IPS DF 19.7 (cell line): Measurements from ENCODE around the gene PPP1CB.

Experiments used
- DNase-seq: peaks from one replicate; pipeline ENCODE4 v3.0.0-alpha.2; 2013; ENCODE audit warnings: low read depth, low spot score

The PPP1CB gene

GRCh38 chr2:28745225-28745624 lies 6.4 kb upstream of the PPP1CB start:
- DNase-seq = no peak

- DNase-seq = no peak
Observed at GRCh38 chr2:28745876-28746275, 5.8 kb upstream of the PPP1CB start.

DNA sequence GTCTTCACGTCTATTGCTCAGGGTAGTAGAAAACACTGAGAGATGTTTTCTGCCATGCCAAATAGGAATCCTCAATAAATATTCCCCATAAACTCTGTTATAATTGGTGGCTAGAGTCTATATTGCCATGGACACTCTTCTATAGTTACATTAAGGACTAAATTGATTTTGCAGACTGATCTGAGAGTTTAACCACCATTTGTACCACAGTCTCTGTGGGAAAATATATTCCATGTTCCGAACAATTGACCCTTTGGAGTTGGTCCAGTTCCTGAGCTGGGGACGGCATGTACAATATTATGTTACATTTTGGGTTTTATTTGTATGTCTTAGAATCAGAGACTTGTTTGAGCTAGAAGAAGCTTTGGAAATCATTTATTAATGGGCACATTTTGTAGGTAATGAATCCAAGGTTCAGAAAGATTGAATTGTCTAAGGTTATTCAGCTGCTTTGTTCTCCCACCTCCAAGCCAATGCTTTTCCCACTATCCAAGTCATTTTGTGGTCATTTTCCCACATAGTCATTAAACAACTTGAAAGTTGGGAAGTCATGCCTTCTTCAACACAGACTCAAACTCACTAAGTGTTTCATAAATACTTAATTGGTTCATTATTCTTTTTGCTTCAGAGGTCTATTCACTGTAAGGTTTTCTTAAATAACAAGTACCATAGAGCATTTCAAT lies 5.1 kb upstream of the PPP1CB start:
- DNase-seq = no peak

- no peak for DNase-seq
Observed at GRCh38 chr2:28747714-28748113, 3.9 kb upstream of the PPP1CB start.

DNA sequence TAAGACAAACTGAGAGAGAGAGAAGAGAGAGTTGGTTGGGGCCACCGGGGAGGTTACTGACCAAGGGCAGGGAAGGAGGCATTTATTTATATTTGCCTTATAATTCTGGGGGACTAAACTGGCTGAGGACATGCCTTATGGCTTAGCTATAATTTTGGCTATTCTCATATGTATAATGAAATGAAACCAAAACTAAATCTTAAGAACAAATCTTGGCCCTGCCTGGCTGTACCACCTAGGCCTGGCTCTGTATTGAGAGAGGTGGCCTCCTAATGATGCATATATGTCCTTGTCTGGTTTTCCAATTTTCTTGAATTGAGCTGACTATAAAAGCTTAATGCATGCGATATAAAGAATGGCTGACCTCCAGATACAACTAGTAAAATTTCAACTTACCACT lies 3.5 kb upstream of the PPP1CB start:
- no peak for DNase-seq

GRCh38 chr2:28748941-28749340 lies 2.7 kb upstream of the PPP1CB start:
- no peak for DNase-seq

DNA sequence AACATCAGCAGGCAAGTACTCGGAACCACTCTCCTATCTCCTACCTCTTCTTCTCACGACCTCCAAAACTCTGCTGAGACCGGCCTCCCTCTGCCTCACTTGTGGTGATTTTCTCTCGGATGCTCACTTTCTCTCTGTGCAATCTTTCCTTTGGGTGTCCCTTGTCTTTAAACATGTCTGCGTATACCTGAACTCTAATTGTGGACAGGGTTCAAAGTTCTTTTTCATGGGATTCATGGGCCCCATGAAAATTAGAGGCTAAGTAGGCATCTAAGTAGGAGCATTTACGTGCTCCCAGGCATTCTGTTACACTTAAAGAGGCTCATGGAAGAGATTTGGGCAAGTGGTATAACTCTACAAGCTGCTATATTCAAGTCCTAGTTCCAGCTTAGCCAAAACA lies 2.1 kb upstream of the PPP1CB start:
- no peak for DNase-seq

- DNase-seq = no peak
Observed at GRCh38 chr2:28750316-28751251, 1.0 kb upstream of the PPP1CB start.

GRCh38 chr2:28751956-28752630 lies 463 bp downstream of the PPP1CB start:
- peak; percentile 3 for DNase-seq

GRCh38 chr2:28752631-28753376 lies 1.2 kb downstream of the PPP1CB start:
- DNase-seq = no peak

GRCh38 chr2:28754321-28754720 lies 2.7 kb downstream of the PPP1CB start:
- DNase-seq = no peak

- no peak for DNase-seq
Observed at GRCh38 chr2:28755421-28755820, 3.8 kb downstream of the PPP1CB start.

GRCh38 chr2:28758459-28758858 lies 6.8 kb downstream of the PPP1CB start:
- no peak for DNase-seq

DNA sequence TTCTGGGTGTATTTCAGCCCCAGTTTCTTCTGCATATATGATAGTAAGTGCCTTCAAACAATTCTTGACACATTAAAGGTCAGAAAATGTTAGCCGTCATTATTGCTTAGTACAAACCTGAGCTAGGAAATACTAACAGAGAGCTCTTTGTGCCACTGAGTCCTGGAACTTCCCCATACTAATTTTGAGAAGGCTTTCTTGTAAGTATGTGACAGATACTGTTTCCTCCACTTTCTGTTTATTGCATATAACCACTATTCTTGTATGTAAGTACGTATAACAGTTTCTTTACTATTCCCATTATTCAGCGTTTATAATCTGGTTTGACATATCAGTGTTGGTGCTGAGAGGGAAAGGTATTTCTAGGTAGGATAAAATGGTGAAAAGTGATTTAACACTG lies 9.8 kb downstream of the PPP1CB start:
- no peak for DNase-seq

- no peak for DNase-seq
Observed at GRCh38 chr2:28764909-28765711, 13.5 kb downstream of the PPP1CB start.

GRCh38 chr2:28766070-28766469 lies 14.4 kb downstream of the PPP1CB start:
- DNase-seq = no peak

- no peak for DNase-seq
Observed at GRCh38 chr2:28767337-28767736, 15.7 kb downstream of the PPP1CB start.

DNA sequence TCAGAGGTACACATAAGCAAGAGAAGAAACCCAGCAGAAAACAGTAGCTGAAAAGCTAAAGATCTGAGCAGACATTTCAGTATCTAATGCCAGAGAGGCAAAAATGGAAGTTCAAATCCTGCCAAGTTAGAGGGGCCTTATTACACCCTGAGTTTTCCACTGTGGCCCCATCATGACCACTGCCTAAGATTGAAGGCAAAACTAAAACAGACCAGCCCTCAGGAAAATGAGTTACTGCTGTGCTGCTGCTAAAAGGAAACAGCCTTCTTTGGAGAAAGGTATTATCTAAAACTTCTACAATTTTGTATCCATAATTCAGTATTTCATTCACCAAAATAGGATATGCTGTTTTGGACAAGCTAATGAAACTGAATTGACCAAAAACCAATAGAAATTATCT lies 16.8 kb downstream of the PPP1CB start:
- no peak for DNase-seq

- no peak for DNase-seq
Observed at GRCh38 chr2:28768952-28769351, 17.3 kb downstream of the PPP1CB start.

GRCh38 chr2:28772351-28772750 lies 20.7 kb downstream of the PPP1CB start:
- DNase-seq = no peak

DNA sequence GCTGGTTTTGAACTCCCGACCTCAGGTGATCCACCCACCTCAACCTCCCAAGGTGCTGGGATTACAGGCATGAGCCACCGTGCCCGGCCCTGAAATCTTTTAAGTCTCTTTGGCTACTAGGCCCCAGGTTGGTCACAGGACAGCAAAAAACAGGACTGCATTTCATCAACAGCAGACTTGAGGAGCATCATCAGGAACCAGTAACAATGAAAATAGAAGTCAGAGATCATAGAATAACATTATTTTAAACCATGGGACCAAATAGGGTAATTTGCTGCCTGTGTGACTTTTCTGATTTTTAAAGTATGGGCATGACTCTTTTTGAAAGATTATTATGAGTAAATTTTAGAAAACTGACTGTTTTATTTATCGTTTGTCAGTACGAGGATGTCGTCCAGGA lies 24.8 kb downstream of the PPP1CB start:
- DNase-seq = no peak
